Mesothelial cell of epicardium (in vitro differentiated cells): ENCODE results near the gene CTU1. TPM values are rescaled to one million over a fixed set of nuclear protein-coding genes. Genes with fewer than 3 reads are reported as not detected.

Experiments
- DNase-seq, 2 experiments: peaks; one replicate each; pipeline ENCODE4 v3.0.0; 2021; ENCODE audit warnings: low spot score in 2 of 2; ENCODE audit not compliant: unreplicated experiment in 2 of 2
- H3K27ac Mint-ChIP-seq: 2 replicates; pipeline ENCODE4 v1.8.0; 2021; ENCODE audit warnings: mixed read lengths
- H3K27me3 Mint-ChIP-seq: 2 replicates; pipeline ENCODE4 v1.8.0; 2021; ENCODE audit warnings: low read depth, mixed read lengths
- H3K36me3 Mint-ChIP-seq: 2 replicates; pipeline ENCODE4 v1.8.0; 2021; ENCODE audit warnings: mixed read lengths
- H3K4me1 Mint-ChIP-seq: 2 replicates; pipeline ENCODE4 v1.8.0; 2021; ENCODE audit warnings: mixed read lengths
- H3K4me3 Mint-ChIP-seq: 2 replicates; pipeline ENCODE4 v1.8.0; 2021; ENCODE audit warnings: mild to moderate bottlenecking, moderate library complexity, mixed read lengths
- H3K9me3 Mint-ChIP-seq: 2 replicates; pipeline ENCODE4 v1.8.0; 2021; ENCODE audit warnings: mixed read lengths
- total RNA-seq: library from RNA; stranded (reverse); gene quantifications from 3 replicates; pipeline ENCODE4 v1.2.1, GENCODE V29; 2021
- TF ChIP-seq, protein P1 (sequence below): fragments of 200-600 bp; sonication (generic); IDR thresholded peaks from one replicate; pipeline ENCODE4 v1.5.0; 2021; ENCODE audit warnings: antibody characterized with exemption; ENCODE audit not compliant: unreplicated experiment

CTU1 gene
- total RNA-seq, 1 donor from 2014 or later = 7.7 TPM

DNA sequence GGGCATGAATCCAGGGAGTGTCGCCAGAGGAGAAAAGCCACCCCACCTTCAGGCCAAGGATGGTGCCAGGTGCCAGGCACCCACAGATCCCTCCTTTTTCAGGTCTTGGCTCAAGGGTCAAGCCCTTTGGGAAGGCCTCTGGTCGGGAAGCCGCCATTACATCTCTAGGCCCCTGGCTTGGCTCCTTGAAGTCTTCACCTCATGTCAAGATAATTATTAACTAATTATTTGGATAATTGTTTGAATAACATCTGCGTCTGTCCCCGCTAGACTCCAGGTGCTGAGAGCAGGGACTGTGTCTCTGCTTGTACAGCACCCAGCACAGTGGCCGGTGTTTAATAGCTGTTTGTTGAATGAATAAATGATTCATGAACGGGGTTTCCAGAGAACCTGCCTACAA lies 44.5 kb downstream of the CTU1 start:
- peak overlapping the region; percentile 33 for H3K4me3 Mint-ChIP-seq
- DNase-seq = no peak
- TF ChIP-seq, protein P1, sequence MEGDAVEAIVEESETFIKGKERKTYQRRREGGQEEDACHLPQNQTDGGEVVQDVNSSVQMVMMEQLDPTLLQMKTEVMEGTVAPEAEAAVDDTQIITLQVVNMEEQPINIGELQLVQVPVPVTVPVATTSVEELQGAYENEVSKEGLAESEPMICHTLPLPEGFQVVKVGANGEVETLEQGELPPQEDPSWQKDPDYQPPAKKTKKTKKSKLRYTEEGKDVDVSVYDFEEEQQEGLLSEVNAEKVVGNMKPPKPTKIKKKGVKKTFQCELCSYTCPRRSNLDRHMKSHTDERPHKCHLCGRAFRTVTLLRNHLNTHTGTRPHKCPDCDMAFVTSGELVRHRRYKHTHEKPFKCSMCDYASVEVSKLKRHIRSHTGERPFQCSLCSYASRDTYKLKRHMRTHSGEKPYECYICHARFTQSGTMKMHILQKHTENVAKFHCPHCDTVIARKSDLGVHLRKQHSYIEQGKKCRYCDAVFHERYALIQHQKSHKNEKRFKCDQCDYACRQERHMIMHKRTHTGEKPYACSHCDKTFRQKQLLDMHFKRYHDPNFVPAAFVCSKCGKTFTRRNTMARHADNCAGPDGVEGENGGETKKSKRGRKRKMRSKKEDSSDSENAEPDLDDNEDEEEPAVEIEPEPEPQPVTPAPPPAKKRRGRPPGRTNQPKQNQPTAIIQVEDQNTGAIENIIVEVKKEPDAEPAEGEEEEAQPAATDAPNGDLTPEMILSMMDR = no peak
- peaks cover 3% of the 10 kb centered on the region for H3K4me1 Mint-ChIP-seq
- H3K9me3 Mint-ChIP-seq = peaks cover 10% of the 10 kb centered on the region
- H3K36me3 Mint-ChIP-seq = no peaks in the 10 kb centered on the region
- H3K27ac Mint-ChIP-seq = no peak overlapping the region
- peaks cover 33% of the 10 kb centered on the region for H3K27me3 Mint-ChIP-seq

DNA sequence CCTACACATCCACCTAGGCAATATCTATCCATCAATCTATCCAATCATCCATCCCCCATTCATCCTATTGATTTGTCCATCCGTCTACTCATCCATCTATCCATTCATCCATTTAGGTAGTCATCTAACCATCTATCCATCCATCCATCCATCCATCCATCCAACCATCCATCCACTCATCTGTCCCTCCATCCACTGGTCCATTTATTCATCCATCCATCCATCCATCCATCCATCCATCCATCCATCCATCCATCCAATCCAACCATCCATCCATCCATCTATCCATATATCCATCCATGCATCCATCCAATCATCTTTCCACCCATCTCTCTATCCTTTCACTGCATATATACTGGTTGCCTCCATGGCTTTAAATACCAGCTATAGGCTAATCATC lies 47.2 kb downstream of the CTU1 start:
- no peak for DNase-seq
- Mint-ChIP-seq H3K36me3 (no peaks in the 10 kb centered on the region), H3K27ac (no peak overlapping the region), H3K27me3 (peaks cover 37% of the 10 kb centered on the region), H3K4me1 (peaks cover 3% of the 10 kb centered on the region), H3K9me3 (peaks cover 6% of the 10 kb centered on the region), H3K4me3 (no peak overlapping the region)
- TF ChIP-seq, protein P1 = no peak

DNA sequence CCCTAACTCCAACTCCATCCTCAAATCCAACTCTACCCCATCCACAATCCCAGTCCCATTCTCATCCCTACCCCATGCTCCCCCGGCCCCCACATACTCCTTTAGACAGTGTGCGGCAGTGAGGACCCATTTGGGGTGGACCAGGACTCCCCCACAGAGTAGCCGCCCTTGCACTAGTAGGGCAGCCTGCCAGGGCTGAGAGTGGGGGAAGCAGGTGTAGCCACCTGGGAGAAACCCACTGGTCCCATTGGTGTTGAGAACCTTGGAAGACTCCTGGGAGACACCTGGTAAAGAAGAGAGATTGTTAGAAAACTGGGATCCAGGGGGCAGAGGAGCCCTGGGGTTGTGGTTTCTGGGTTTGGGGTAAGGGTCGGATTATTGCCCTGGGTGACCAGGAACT lies 47.9 kb downstream of the CTU1 start:
- peaks cover 6% of the 10 kb centered on the region for H3K9me3 Mint-ChIP-seq
- no peak overlapping the region for H3K4me3 Mint-ChIP-seq
- peaks cover 39% of the 10 kb centered on the region for H3K27me3 Mint-ChIP-seq
- H3K36me3 Mint-ChIP-seq = no peaks in the 10 kb centered on the region
- H3K4me1 Mint-ChIP-seq = peaks cover 2% of the 10 kb centered on the region
- DNase-seq = no peak
- TF ChIP-seq, protein P1 = no peak
- H3K27ac Mint-ChIP-seq = no peak overlapping the region

DNA sequence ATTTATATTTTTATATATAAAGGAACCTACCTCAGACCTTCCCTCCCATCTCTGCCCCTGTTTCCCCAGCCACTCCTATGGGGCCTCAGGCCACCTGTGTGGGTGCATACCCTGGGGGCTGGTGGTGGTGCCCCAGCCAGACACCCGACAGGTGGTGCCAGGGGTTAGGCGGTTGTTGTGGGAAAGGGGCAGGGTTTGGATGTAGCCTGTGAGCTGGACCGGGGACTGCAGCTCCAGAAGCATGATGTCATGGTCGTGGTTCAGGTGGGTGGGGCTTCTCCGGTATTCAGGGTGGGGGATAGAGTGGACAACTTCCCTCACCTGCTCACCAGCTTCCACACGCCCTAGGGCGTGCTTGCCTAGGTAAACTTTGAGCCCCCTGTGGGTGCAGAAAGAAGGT lies 48.5 kb downstream of the CTU1 start:
- H3K36me3 Mint-ChIP-seq = no peaks in the 10 kb centered on the region
- peaks cover 42% of the 10 kb centered on the region for H3K27me3 Mint-ChIP-seq
- peaks cover 6% of the 10 kb centered on the region for H3K9me3 Mint-ChIP-seq
- H3K4me3 Mint-ChIP-seq = no peak overlapping the region
- no peak overlapping the region for H3K27ac Mint-ChIP-seq
- H3K4me1 Mint-ChIP-seq = no peaks in the 10 kb centered on the region
- no peak for DNase-seq
- TF ChIP-seq, protein P1 = no peak

DNA sequence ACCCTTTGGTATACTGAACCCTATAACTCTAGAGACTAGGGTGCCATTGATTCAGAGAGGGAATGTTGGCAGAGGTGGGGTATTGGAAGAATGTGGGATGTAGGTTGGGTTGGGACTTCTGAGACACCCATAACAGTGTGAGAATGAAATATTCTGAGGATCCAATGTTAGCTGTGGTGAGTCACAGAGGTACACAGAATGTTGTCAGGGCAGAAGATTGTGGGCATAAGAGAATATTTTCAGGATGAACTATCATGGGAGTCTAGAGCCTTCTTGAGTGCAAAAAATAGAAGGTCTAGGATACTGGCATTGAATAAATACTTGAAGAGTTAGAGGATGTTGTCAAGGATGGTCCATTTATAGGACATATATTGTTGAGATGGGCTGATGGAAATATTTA lies 52.3 kb downstream of the CTU1 start:
- TF ChIP-seq, protein P1 = no peak
- Mint-ChIP-seq H3K36me3 (no peaks in the 10 kb centered on the region), H3K27ac (no peak overlapping the region), H3K4me1 (no peaks in the 10 kb centered on the region), H3K9me3 (no peaks in the 10 kb centered on the region), H3K4me3 (no peak overlapping the region), H3K27me3 (peaks cover 53% of the 10 kb centered on the region)
- DNase-seq = no peak

Other genes with a start within 250 kb of the CTU1 start
- not detected in 3 replicates for gene KLK2, start 235.0 kb downstream of the CTU1 start, total RNA-seq
- gene KLK4, start 197.0 kb downstream of the CTU1 start, total RNA-seq = not detected in 3 replicates
- gene KLK5, start 155.4 kb downstream of the CTU1 start, total RNA-seq = 8.9 to 11.5 TPM (median 9.5 TPM) in 3 replicates
- 14.6 to 15.4 TPM (median 15.4 TPM) in 3 replicates for gene KLK6, start 138.8 kb downstream of the CTU1 start, total RNA-seq
- gene KLK7, start 124.5 kb downstream of the CTU1 start, total RNA-seq = 0.52 to 1.3 TPM (median 0.97 TPM) in 3 replicates
- gene KLK8, start 106.8 kb downstream of the CTU1 start, total RNA-seq = 5.4 to 8.6 TPM (median 6.9 TPM) in 3 replicates
- gene KLK10, start 88.7 kb downstream of the CTU1 start, total RNA-seq = 1.4 to 2.2 TPM (median 2.1 TPM) in 3 replicates
- not detected in 3 replicates for gene KLK11, start 81.8 kb downstream of the CTU1 start, total RNA-seq
- gene KLK12, start 73.4 kb downstream of the CTU1 start, total RNA-seq = not detected in 3 replicates
- 0.27 to 0.54 TPM (median 0.43 TPM) in 3 replicates for gene KLK13, start 43.3 kb downstream of the CTU1 start, total RNA-seq
- 0.45 to 0.99 TPM (median 0.47 TPM) in 3 replicates for gene KLK14, start 25.5 kb downstream of the CTU1 start, total RNA-seq
- not detected in 3 replicates for gene SIGLEC9, start 16.5 kb upstream of the CTU1 start, total RNA-seq
- gene SIGLEC7, start 33.9 kb upstream of the CTU1 start, total RNA-seq = not detected in 3 replicates
- not detected in 3 replicates for gene CD33, start 116.7 kb upstream of the CTU1 start, total RNA-seq
- gene SIGLECL1, start 142.7 kb upstream of the CTU1 start, total RNA-seq = not detected in 3 replicates
- gene IGLON5, start 203.2 kb upstream of the CTU1 start, total RNA-seq = 24.9 to 25.9 TPM (median 25.1 TPM) in 3 replicates
- gene VSIG10L, start 233.7 kb upstream of the CTU1 start, total RNA-seq = 8.1 to 8.9 TPM (median 8.6 TPM) in 3 replicates